ENCODE data around the gene DNAJB6.
"Not testable (repeated sequence)": the region's sequence is repeated elsewhere in the genome, so short reads cannot be mapped to it uniquely, and the experiment has no call there.

DNAJB6 gene

DNA sequence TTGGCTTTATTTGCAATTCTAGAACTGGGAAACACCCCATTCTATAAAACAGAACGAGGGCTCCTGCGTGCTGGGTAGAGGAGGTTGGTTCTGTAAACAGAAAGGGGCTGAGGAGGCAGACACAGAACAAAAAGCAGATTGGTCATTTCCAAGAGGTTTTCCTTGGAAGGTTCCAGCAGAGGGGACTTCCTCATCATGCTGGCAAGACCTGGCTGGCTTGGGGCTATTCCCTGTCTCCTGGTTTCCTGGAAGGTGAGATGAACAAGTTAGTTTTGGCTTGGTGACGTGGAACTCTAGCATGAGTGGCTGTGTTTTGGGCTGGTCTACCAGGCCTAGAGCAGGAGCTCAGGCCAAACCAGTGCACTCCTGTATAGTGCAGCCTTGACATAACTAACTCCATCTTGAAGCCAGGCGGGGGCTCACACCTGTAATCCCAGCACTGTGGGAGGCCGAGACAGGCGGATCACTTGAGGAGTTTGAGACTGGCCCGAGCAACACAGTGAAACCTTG, 26.1 kb upstream of the DNAJB6 start:
- peak overlapping the region; percentile 5; the same call in 1 of the 2 replicates for H3K27ac ChIP-seq
- TF ChIP-seq ZFX (IDR thresholded peaks at IDR 0.05) (no peak), CTCF (conservative IDR thresholded peaks at IDR 0.05) (no peak)

DNA sequence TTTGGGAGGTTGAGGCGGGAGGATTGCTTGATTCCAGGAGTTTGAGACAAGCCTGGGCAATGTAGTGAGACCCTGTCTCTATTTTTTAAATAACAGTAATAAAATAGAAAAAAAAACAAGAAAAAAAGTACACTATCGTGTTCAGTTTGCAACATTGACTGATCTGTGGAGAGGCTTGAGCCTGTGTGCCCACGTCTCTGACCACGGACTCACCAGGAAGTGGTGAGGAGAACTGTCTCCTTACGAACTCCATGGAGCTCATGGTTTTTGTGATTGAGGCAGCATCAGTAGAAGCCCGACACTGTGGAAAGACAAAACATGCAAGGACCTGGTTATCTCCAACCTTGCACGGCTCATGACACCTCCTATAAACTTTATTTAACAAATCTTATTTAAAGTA, 23.9 kb upstream of the DNAJB6 start:
- H3K27ac ChIP-seq = no peak overlapping the region
- TF ChIP-seq ZFX (IDR thresholded peaks at IDR 0.05) (no peak), CTCF (conservative IDR thresholded peaks at IDR 0.05) (no peak)

DNA sequence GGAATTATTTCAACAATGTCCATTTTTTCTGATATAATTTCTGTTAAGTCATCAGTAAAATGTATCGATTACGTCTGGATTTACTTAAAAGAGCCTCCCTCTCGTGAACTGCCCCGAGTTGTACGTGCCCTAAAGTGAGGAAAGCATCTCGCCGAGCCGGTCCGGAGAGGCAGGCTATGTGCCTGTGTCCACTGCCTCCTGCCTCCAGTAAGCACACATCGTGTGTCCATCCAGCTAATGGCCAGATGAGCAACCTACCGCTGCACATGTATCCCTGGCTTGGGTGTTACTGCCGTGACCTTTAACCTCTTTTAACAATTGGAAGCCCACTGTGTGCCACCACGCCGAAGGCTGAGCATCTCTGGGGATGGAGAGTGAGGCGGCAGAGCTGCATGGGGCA, 23.2 kb upstream of the DNAJB6 start:
- H3K27ac ChIP-seq = no peak overlapping the region
- TF ChIP-seq CTCF (conservative IDR thresholded peaks at IDR 0.05) (no peak), ZFX (IDR thresholded peaks at IDR 0.05) (no peak)

GRCh38 chr7:157318015-157318706, 18.6 kb upstream of the DNAJB6 start:
- TF ChIP-seq CTCF (conservative IDR thresholded peaks at IDR 0.05) = no peak
- TF ChIP-seq ZFX (IDR thresholded peaks at IDR 0.05) = no peak
- H3K27ac ChIP-seq = peak overlapping the region; percentile 37

- H3K27ac ChIP-seq = no peak overlapping the region
- no peak for TF ChIP-seq ZFX (IDR thresholded peaks at IDR 0.05)
- no peak for TF ChIP-seq CTCF (conservative IDR thresholded peaks at IDR 0.05)
Measured at GRCh38 chr7:157320608-157320980, 16.2 kb upstream of the DNAJB6 start.

DNA sequence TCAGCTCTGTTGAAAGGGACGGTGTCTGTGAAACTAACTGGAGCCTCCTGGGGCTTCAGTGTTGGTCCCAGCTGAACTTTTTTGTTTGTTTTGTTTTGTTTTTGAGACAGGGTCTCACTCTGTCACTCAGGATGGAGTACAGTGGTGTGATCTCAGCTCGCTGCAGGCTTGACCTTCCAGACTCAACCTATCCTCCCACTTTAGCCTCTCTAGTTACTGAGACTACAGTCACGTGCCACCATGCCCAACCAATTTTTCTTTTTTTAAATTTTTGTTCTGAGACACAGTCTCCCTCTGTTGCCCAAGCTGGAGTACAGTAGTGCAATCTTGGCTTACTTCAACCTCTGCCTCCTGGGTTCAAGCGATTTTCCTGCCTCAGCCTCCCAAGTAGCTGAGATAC, 13.4 kb upstream of the DNAJB6 start:
- TF ChIP-seq ZFX (IDR thresholded peaks at IDR 0.05) = no peak
- no peak for TF ChIP-seq CTCF (conservative IDR thresholded peaks at IDR 0.05)
- H3K27ac ChIP-seq = no peak overlapping the region

- no peak overlapping the region for H3K27ac ChIP-seq
- TF ChIP-seq CTCF (conservative IDR thresholded peaks at IDR 0.05) = no peak
- TF ChIP-seq ZFX (IDR thresholded peaks at IDR 0.05) = no peak
Measured at GRCh38 chr7:157329447-157329846, 7.4 kb upstream of the DNAJB6 start.

- H3K27ac ChIP-seq = not testable (repeated sequence)
Measured at GRCh38 chr7:157330567-157330966, 6.2 kb upstream of the DNAJB6 start.

DNA sequence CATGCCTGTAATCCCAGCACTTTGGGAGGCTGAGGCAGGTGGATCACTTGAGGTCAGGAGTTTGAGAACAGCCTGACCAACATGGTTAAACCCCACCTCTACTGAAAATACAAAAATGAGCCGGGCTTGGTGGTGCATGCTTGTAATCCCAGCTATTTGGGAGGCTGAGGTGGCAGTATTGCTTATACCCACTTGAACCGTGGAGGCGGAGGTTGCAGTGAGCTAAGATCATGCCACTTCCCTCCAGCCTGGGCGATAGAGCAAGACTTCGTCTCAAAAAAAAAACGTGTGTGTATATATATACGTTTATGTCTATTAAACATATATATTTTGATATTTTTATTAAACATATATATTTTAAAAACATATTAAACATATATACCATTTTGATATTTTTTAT, 5.8 kb upstream of the DNAJB6 start:
- not testable (repeated sequence) for H3K27ac ChIP-seq

All from C4-2B (cell line).